Kidney (tissue), 14 donors: ENCODE results near the gene NRTN. TPM values are rescaled to one million over a fixed set of nuclear protein-coding genes. Genes with fewer than 3 reads are reported as not detected.

Experiments used
- DNase-seq, 5 donors: peaks; one replicate each; pipeline ENCODE4 v3.0.0-alpha.2; 2013 to 2020
- FAIRE-seq: peaks from 2 replicates; lab custom pipeline; 2012; peaks lifted over from hg19 to GRCh38; lab: Jason Lieb, UNC
- H3K27ac ChIP-seq, 2 donors: one replicate each; pipeline ENCODE4 v1.7.0; 2013; ENCODE audit warnings: low read depth in 2 of 2, low read length in 2 of 2, inconsistent platforms in 1 of 2
- H3K27me3 ChIP-seq: one replicate; pipeline ENCODE4 v1.7.1; 2013; ENCODE audit warnings: low read length, inconsistent platforms; ENCODE audit not compliant: control insufficient read depth, insufficient read depth
- H3K36me3 ChIP-seq, 3 donors: one replicate each; pipeline versions ENCODE4 v1.7.0 to v1.7.1; 2013; ENCODE audit warnings: low read length in 3 of 3, control low read depth in 1 of 3, inconsistent platforms in 1 of 3; ENCODE audit not compliant: insufficient read depth in 3 of 3, control insufficient read depth in 2 of 3
- H3K4me1 ChIP-seq, 3 donors: one replicate each; pipeline versions ENCODE4 v1.7.0 to v1.7.1; 2013; ENCODE audit warnings: low read length in 3 of 3, inconsistent platforms in 1 of 3, low read depth in 1 of 3; ENCODE audit not compliant: control insufficient read depth in 2 of 3, insufficient read depth in 2 of 3
- H3K4me3 ChIP-seq, 3 donors: one replicate each; pipeline versions ENCODE4 v1.7.0 to v1.8.1; 2013; ENCODE audit warnings: low read length in 3 of 3, control low read depth in 1 of 3, inconsistent platforms in 1 of 3
- H3K9ac ChIP-seq, 3 donors: one replicate each; pipeline versions ENCODE4 v1.7.0 to v1.7.1; 2013; ENCODE audit warnings: low read length in 3 of 3, control low read depth in 1 of 3, inconsistent platforms in 1 of 3
- H3K9me3 ChIP-seq, 3 donors: one replicate each; pipeline versions ENCODE4 v1.7.0 to v1.7.1; 2013; ENCODE audit warnings: low read length in 3 of 3, control low read depth in 1 of 3, inconsistent platforms in 1 of 3; ENCODE audit not compliant: control insufficient read depth in 2 of 3, insufficient read depth in 1 of 3
- intact Hi-C: fragments of 100-400 bp; cut with DNase I; formaldehyde crosslinking; loops from one replicate; pipeline ENCODE4 v1.11.1; 2022
- polyA plus RNA-seq: library from polyadenylated mRNA; stranded (reverse); fragments of 350-450 nt; fragmentation: Illumina TruSeq; extraction: RNeasy Lipid Tissue Mini Kit (QIAGEN cat#74804); gene quantifications from one replicate; pipeline ENCODE4 v1.2.3, GENCODE V29; 2014; ENCODE audit warnings: low read depth, low replicate concordance; ENCODE audit not compliant: insufficient read depth
- total RNA-seq: library from RNA; stranded (reverse); fragmentation: NEBNext Ultra II Directional; extraction: Animal tissue kit (Norgen Biotek cat#: 25700); gene quantifications from one replicate; pipeline ENCODE4 v1.2.1, GENCODE V29; 2021
- TF ChIP-seq, protein P1 (sequence below): IDR thresholded peaks from 3 replicates; pipeline ENCODE4 v1.5.1; 2012; ENCODE audit warnings: mild to moderate bottlenecking, moderate library complexity, borderline replicate concordance; ENCODE audit not compliant: insufficient read depth; ENCODE audit errors: extremely low read depth
- donor health status: control.
- donor health status: control.
- donor health status: control.
- donor health status: control.
- donor health status: control.
- donor health status: DM: yes; HTN: yes; CAD: no.
- donor health status: Normal renal cell carcinoma (clear cell type).

Gene NRTN
- total and polyA plus RNA-seq, 2 donors from 2014 or later: 3.5 to 5.8 TPM

DNA sequence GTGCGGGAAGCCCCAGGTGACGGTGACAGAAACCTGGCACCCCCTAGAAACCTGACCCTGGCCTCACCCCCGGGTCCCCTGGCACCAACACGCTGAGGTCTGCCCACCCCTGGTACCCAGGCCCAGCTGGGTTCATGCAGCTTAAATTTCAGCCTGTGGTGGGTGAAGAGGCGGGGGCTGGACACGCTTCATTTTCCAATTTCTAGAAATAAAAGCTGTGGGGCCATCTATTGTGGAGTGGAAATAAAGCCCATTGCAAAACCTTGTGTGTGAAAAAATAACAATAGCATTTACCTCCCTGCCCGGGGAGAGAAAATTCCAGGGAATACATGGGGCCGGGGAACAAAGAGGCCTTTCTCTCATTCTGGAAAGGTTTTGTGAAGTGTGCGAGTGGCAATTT, 73.0 kb downstream of the NRTN start:
- Histone ChIP-seq H3K36me3 (no peaks in the 10 kb centered on the region), H3K9ac (no peak overlapping the region), H3K4me1 (peaks cover 0 to 15% (median 7%) of the 10 kb centered on the region in 3 donors), H3K27ac (no peak overlapping the region), H3K27me3 (no peaks in the 10 kb centered on the region), H3K4me3 (no peak overlapping the region), H3K9me3 (no peaks in the 10 kb centered on the region)
- intact Hi-C loops: no loop called here
- FAIRE-seq: no peak
- TF ChIP-seq, protein P1, sequence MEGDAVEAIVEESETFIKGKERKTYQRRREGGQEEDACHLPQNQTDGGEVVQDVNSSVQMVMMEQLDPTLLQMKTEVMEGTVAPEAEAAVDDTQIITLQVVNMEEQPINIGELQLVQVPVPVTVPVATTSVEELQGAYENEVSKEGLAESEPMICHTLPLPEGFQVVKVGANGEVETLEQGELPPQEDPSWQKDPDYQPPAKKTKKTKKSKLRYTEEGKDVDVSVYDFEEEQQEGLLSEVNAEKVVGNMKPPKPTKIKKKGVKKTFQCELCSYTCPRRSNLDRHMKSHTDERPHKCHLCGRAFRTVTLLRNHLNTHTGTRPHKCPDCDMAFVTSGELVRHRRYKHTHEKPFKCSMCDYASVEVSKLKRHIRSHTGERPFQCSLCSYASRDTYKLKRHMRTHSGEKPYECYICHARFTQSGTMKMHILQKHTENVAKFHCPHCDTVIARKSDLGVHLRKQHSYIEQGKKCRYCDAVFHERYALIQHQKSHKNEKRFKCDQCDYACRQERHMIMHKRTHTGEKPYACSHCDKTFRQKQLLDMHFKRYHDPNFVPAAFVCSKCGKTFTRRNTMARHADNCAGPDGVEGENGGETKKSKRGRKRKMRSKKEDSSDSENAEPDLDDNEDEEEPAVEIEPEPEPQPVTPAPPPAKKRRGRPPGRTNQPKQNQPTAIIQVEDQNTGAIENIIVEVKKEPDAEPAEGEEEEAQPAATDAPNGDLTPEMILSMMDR: no peak
- peak in 2 of 5 donors; percentile 37 to 50 for DNase-seq

Other genes starting within 250 kb of the NRTN start
- gene TINCR, start 237.1 kb upstream of the NRTN start, total RNA-seq: 0.94 TPM
- 2.2 TPM for gene TINCR, start 237.1 kb upstream of the NRTN start, polyA plus RNA-seq
- 113 TPM for gene SAFB2, start 182.3 kb upstream of the NRTN start, total RNA-seq
- gene SAFB2, start 182.3 kb upstream of the NRTN start, polyA plus RNA-seq: 67.1 TPM
- gene SAFB, start 182.0 kb upstream of the NRTN start, total RNA-seq: 88.6 TPM
- gene SAFB, start 182.0 kb upstream of the NRTN start, polyA plus RNA-seq: 35.0 TPM
- gene MICOS13, start 124.6 kb upstream of the NRTN start, total RNA-seq: 74.6 TPM
- 244 TPM for gene MICOS13, start 124.6 kb upstream of the NRTN start, polyA plus RNA-seq
- 7.8 TPM for gene HSD11B1L, start 124.0 kb upstream of the NRTN start, total RNA-seq
- gene HSD11B1L, start 124.0 kb upstream of the NRTN start, polyA plus RNA-seq: 29.9 TPM
- gene RPL36, start 114.8 kb upstream of the NRTN start, total RNA-seq: 564 TPM
- gene RPL36, start 114.8 kb upstream of the NRTN start, polyA plus RNA-seq: 1,593 TPM
- gene LONP1, start 84.9 kb upstream of the NRTN start, total RNA-seq: 67.1 TPM
- gene LONP1, start 84.9 kb upstream of the NRTN start, polyA plus RNA-seq: 71.5 TPM
- not detected for gene CATSPERD, start 84.4 kb upstream of the NRTN start, total RNA-seq
- gene CATSPERD, start 84.4 kb upstream of the NRTN start, polyA plus RNA-seq: not detected
- 4.2 TPM for gene PRR22, start 20.3 kb upstream of the NRTN start, total RNA-seq
- gene PRR22, start 20.3 kb upstream of the NRTN start, polyA plus RNA-seq: 4.1 TPM
- 37.6 TPM for gene DUS3L, start 13.9 kb upstream of the NRTN start, total RNA-seq
- gene DUS3L, start 13.9 kb upstream of the NRTN start, polyA plus RNA-seq: 18.1 TPM
- 13.0 TPM for gene FUT6, start 34.6 kb downstream of the NRTN start, total RNA-seq
- gene FUT6, start 34.6 kb downstream of the NRTN start, polyA plus RNA-seq: 58.4 TPM
- 3.0 TPM for gene FUT3, start 46.4 kb downstream of the NRTN start, total RNA-seq
- gene FUT3, start 46.4 kb downstream of the NRTN start, polyA plus RNA-seq: 6.5 TPM
- 0.22 TPM for gene FUT5, start 65.5 kb downstream of the NRTN start, total RNA-seq
- not detected for gene FUT5, start 65.5 kb downstream of the NRTN start, polyA plus RNA-seq
- 200 TPM for gene NDUFA11, start 98.7 kb downstream of the NRTN start, total RNA-seq
- 763 TPM for gene NDUFA11, start 98.7 kb downstream of the NRTN start, polyA plus RNA-seq
- 8.7 TPM for gene VMAC, start 99.8 kb downstream of the NRTN start, total RNA-seq
- 2.3 TPM for gene VMAC, start 99.8 kb downstream of the NRTN start, polyA plus RNA-seq
- gene CAPS, start 109.2 kb downstream of the NRTN start, total RNA-seq: 82.1 TPM
- 53.0 TPM for gene CAPS, start 109.2 kb downstream of the NRTN start, polyA plus RNA-seq
- gene RANBP3, start 173.1 kb downstream of the NRTN start, total RNA-seq: 69.7 TPM
- 33.7 TPM for gene RANBP3, start 173.1 kb downstream of the NRTN start, polyA plus RNA-seq